SK-N-MC (cell line): ENCODE data around the gene CLEC19A.

Experiments
- DNase-seq: peaks from one replicate; pipeline ENCODE4 v3.0.0-alpha.2; 2011; ENCODE audit warnings: low read depth, low spot score
- H3K27ac ChIP-seq: fragments of 200-600 bp; sonication (generic); 2 replicates; pipeline ENCODE4 v1.5.1; 2016; ENCODE audit warnings: mixed run types
- H3K36me3 ChIP-seq: fragments of 200-600 bp; sonication (generic); 2 replicates; pipeline ENCODE4 v1.6.1; 2017; ENCODE audit warnings: antibody characterized with exemption, low read length, mixed read lengths; ENCODE audit not compliant: insufficient read depth
- H3K4me3 ChIP-seq: fragments of 200-600 bp; sonication (generic); 2 replicates; pipeline ENCODE4 v1.5.1; 2016
- H3K9ac ChIP-seq: fragments of 200-600 bp; sonication (generic); 2 replicates; pipeline ENCODE4 v1.8.0; 2017; ENCODE audit warnings: mixed run types, mixed read lengths; ENCODE audit not compliant: insufficient read length
- H3K9me3 ChIP-seq: fragments of 200-600 bp; sonication (generic); 2 replicates; pipeline ENCODE4 v1.6.1; 2017; ENCODE audit warnings: low read depth, mild to moderate bottlenecking, antibody characterized with exemption, low read length, moderate library complexity, mixed read lengths
- EZH2 ChIP-seq: fragments of 200-600 bp; sonication (generic); IDR thresholded peaks from one replicate; pipeline ENCODE4 v1.6.1; 2017; ENCODE audit warnings: antibody characterized with exemption
- FOXP2 ChIP-seq: optimal IDR thresholded peaks from 2 replicates; pipeline ENCODE3; 2011; ENCODE audit warnings: mild to moderate bottlenecking, moderate library complexity; ENCODE audit not compliant: insufficient read depth; ENCODE audit errors: extremely low read length, control extremely low read depth
- POLR2AphosphoS5 ChIP-seq: IDR thresholded peaks from 2 replicates; pipeline ENCODE4 v1.6.1; 2012; ENCODE audit warnings: mild to moderate bottlenecking, low read depth, low read length, borderline replicate concordance

Gene CLEC19A

GRCh38 chr16:19344980-19345379, 59.4 kb downstream of the CLEC19A start:
- no peaks in the 10 kb centered on the region for H3K36me3 ChIP-seq
- no peak overlapping the region for H3K9ac ChIP-seq
- TF ChIP-seq POLR2AphosphoS5 (no peak), FOXP2 (no peak), EZH2 (no peak)
- no peaks in the 10 kb centered on the region for H3K9me3 ChIP-seq
- no peak overlapping the region for H3K4me3 ChIP-seq
- no peak for DNase-seq
- no peak overlapping the region for H3K27ac ChIP-seq

GRCh38 chr16:19346335-19346922, 60.9 kb downstream of the CLEC19A start:
- Histone ChIP-seq H3K27ac (no peak overlapping the region), H3K9me3 (no peaks in the 10 kb centered on the region), H3K36me3 (no peaks in the 10 kb centered on the region), H3K9ac (no peak overlapping the region), H3K4me3 (no peak overlapping the region)
- DNase-seq, result no peak
- no peak for TF ChIP-seq FOXP2
- no peak for TF ChIP-seq EZH2

DNA sequence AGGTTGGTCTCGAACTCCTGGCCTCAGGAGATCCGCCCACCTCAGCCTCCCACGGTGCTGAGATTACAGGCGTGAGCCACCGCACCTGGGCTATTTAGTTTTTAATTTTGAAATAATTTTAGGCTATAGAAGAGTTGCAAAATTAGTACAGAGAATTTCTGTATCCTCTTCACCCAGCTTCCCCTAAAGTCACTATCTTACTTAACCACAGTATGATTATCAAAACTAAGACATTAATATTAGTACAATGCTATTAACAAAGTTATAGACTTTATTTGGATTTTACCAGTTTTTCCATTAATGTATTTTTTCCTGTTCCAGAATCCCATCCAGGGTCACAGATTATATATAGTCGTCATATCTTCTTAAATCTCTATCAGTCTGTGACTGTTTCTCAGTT, 62.6 kb downstream of the CLEC19A start:
- H3K36me3 ChIP-seq, result no peaks in the 10 kb centered on the region
- no peak for DNase-seq
- H3K27ac ChIP-seq, result no peak overlapping the region
- H3K4me3 ChIP-seq, result no peak overlapping the region
- TF ChIP-seq FOXP2 (no peak), EZH2 (no peak), POLR2AphosphoS5 (no peak)
- no peak overlapping the region for H3K9ac ChIP-seq
- H3K9me3 ChIP-seq, result no peaks in the 10 kb centered on the region

GRCh38 chr16:19348578-19349315, 63.2 kb downstream of the CLEC19A start:
- TF ChIP-seq FOXP2 (no peak), POLR2AphosphoS5 (no peak), EZH2 (no peak)
- no peaks in the 10 kb centered on the region for H3K36me3 ChIP-seq
- H3K4me3 ChIP-seq, result no peak overlapping the region
- no peak for DNase-seq
- no peak overlapping the region for H3K27ac ChIP-seq
- H3K9me3 ChIP-seq, result no peaks in the 10 kb centered on the region
- no peak overlapping the region for H3K9ac ChIP-seq

- no peak overlapping the region for H3K4me3 ChIP-seq
- H3K27ac ChIP-seq, result no peak overlapping the region
- TF ChIP-seq EZH2 (no peak), POLR2AphosphoS5 (no peak), FOXP2 (no peak)
- no peaks in the 10 kb centered on the region for H3K9me3 ChIP-seq
- DNase-seq, result no peak
- H3K36me3 ChIP-seq, result no peaks in the 10 kb centered on the region
- H3K9ac ChIP-seq, result no peak overlapping the region
Measured at GRCh38 chr16:19354371-19354770, 68.8 kb downstream of the CLEC19A start.

DNA sequence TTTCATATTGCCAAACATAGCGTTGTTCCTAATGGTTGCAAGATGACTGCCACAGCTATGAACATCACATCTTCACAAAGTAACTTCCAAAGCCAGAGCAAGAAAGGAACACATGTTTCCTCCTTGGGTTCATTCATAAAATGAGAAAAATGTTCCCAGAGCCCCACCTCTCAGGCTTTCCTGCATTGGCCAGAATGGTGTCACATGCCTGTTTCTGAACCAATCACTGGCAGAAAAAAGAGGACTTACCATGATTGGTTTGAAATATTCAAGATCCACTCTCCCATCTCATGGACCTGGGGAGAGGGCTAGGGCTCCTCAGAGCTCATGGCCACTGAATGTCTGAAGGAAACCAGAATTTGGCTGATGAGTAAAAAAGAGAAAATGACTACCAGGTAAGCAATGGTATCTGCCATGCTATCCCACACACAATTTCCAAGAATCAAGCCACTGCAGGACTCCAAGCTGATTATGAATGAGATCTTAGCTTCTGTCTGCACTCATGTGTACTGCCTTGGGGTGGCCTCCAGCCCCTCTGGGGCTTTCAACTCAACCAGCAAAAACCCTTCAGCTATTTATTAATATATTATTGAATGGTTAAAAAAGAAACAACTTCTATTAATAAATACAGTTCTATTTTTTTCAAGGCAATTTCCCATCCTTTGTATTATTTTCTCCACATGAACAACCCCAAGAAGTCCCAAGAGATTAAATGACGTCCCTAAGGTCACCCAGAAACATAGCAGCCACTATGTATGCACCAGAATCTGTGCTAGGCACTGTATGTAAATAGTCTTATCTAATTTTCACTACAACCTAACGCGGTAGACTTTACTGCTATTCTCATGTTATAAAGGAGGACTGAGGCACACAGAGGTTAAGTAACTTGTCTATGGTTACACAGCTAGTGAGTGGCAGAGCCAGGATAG, 70.8 kb downstream of the CLEC19A start:
- H3K27ac ChIP-seq, result no peak overlapping the region
- H3K4me3 ChIP-seq, result no peak overlapping the region
- no peaks in the 10 kb centered on the region for H3K9me3 ChIP-seq
- TF ChIP-seq EZH2, result no peak
- no peak for TF ChIP-seq FOXP2
- TF ChIP-seq POLR2AphosphoS5, result no peak
- H3K9ac ChIP-seq, result no peak overlapping the region
- no peaks in the 10 kb centered on the region for H3K36me3 ChIP-seq
- no peak for DNase-seq

GRCh38 chr16:19359556-19359955, 74.0 kb downstream of the CLEC19A start:
- DNase-seq, result no peak
- TF ChIP-seq POLR2AphosphoS5 (no peak), FOXP2 (no peak), EZH2 (no peak)
- no peak overlapping the region for H3K27ac ChIP-seq
- H3K9ac ChIP-seq, result no peak overlapping the region
- H3K9me3 ChIP-seq, result no peaks in the 10 kb centered on the region
- H3K36me3 ChIP-seq, result no peaks in the 10 kb centered on the region
- H3K4me3 ChIP-seq, result no peak overlapping the region
